ENCODE data around the gene CD151. TPM values are rescaled to one million over a fixed set of nuclear protein-coding genes. Genes with fewer than 3 reads are reported as not detected.
A peak's percentile ranks its signal among the peaks of the same experiment; 100 is the strongest.

The CD151 gene
- total and polyA plus RNA-seq, 2 experiments from 2014 or later, result 248 to 356 TPM

DNA sequence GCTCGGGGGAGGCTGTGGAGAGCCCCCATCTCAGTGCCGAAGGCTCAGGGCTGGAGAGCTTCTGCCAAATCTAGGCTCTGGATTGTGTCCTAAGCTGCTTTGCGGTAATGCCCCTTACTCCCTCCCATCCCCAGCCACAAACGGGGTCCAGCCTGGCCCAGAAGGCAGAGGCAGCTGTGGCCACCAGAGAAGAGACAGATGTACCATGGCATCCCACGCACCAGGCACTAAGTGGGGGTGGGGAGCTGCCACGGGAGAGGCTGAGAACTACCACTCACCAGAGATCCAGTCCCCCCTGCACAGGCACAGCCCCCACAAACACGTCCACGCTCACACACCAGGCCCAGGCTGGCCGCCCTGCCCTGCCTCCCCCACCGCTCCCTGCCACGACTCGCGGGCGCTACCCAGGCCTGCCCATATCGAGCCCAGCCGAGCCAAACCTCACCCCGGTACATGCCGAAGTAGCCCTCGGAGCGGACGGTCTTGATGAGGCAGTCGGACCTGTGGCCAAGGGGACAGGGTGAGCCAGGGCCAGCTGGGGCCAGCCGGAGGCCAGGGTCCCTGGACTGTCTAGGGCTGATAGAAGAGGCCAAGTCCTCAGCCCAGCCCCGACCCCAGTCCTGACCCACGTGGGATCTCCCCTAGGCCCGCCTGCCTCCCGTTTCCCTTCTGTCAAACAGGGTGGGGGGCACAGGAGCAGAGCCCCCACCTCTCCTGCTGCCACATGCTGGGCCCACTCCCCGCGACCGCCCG lies 38.6 kb upstream of the CD151 start:
- Histone ChIP-seq H3K4me3 (no peak overlapping the region), H3K79me2 (peaks cover 6% of the 10 kb centered on the region), H3K9me2 (replicated peaks; ENCODE audit: insufficient read depth) (no peaks in the 10 kb centered on the region), H3K36me3 (replicated peaks; ENCODE audit: insufficient read depth, low read depth) (no peaks in the 10 kb centered on the region), H3K4me1 (ENCODE audit: insufficient read depth) (peaks cover 23% of the 10 kb centered on the region), H3K9me3 (ENCODE audit: low read depth) (no peaks in the 10 kb centered on the region), H3K27ac (no peak overlapping the region), H2AFZ (no peak overlapping the region), H3K4me2 (no peak overlapping the region), H3K27me3 (no peaks in the 10 kb centered on the region), H4K20me1 (ENCODE audit: insufficient read depth, poor library complexity, severe bottlenecking) (no peaks in the 10 kb centered on the region)
- DNase-seq (ENCODE audit: low spot score), result no peak
- WGBS (ENCODE audit: low lambda C conversion rate, missing lambda C conversion rate), result 92% methylated on average over 18 of the region's 31 CpGs
- no peak for TF ChIP-seq EZH2phosphoT487 (IDR thresholded peaks at IDR 0.05; ENCODE audit: low read depth, severe bottlenecking, unreplicated experiment)

DNA sequence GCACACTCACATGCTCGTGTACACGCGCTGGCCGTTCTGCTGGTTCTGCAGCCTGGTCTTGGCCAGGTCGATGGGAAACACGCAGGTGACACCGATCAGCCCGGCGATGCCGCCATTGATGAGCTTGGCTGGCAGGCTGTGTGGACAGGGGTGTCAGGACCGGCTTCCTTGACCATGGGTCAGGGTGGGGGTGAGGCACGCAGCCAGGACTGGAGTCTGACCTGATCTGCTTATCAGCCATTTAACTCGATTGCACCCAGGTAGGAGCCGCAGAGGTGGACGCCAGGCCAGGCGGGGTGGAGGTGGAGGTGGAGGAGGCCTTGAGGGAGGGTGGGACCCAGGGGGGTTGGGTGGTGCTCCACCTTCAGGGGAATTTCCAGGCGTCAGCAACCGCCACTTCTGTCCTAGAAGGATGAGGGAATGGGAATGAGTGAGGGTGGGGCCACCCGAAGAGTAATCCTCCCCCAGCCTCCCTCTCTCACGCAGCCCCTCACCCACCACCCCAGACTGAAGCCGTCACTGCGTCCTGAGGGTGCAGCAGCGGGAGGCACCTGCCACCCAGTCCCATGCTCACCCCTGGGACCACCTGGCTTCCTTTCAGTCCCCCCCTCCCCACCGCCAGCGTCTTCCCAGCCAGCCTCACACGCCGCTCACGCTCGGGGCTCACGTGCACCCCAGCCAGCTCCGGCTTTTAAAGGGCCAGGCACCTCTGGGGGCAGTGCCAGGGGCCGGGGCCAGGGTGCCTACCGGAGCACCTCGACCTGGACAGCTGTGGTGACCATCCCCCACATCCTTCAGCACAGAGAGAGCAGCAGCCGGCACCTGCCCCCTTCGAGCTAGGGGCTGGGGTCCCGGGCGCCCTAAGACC lies 37.8 kb upstream of the CD151 start:
- Histone ChIP-seq H4K20me1 (ENCODE audit: insufficient read depth, poor library complexity, severe bottlenecking) (no peaks in the 10 kb centered on the region), H3K9me3 (ENCODE audit: low read depth) (no peaks in the 10 kb centered on the region), H3K79me2 (peaks cover 6% of the 10 kb centered on the region), H3K4me2 (peak overlapping the region; percentile 90), H3K27ac (peak overlapping the region; percentile 98), H3K27me3 (no peaks in the 10 kb centered on the region), H3K4me1 (ENCODE audit: insufficient read depth) (peaks cover 23% of the 10 kb centered on the region), H3K9me2 (replicated peaks; ENCODE audit: insufficient read depth) (no peaks in the 10 kb centered on the region), H2AFZ (no peak overlapping the region), H3K36me3 (replicated peaks; ENCODE audit: insufficient read depth, low read depth) (no peaks in the 10 kb centered on the region), H3K4me3 (no peak overlapping the region)
- TF ChIP-seq EZH2phosphoT487 (IDR thresholded peaks at IDR 0.05; ENCODE audit: low read depth, severe bottlenecking, unreplicated experiment) (no peak), EZH2 (IDR thresholded peaks at IDR 0.05; ENCODE audit: borderline replicate concordance) (no peak)
- TF ChIP-seq, protein P1, sequence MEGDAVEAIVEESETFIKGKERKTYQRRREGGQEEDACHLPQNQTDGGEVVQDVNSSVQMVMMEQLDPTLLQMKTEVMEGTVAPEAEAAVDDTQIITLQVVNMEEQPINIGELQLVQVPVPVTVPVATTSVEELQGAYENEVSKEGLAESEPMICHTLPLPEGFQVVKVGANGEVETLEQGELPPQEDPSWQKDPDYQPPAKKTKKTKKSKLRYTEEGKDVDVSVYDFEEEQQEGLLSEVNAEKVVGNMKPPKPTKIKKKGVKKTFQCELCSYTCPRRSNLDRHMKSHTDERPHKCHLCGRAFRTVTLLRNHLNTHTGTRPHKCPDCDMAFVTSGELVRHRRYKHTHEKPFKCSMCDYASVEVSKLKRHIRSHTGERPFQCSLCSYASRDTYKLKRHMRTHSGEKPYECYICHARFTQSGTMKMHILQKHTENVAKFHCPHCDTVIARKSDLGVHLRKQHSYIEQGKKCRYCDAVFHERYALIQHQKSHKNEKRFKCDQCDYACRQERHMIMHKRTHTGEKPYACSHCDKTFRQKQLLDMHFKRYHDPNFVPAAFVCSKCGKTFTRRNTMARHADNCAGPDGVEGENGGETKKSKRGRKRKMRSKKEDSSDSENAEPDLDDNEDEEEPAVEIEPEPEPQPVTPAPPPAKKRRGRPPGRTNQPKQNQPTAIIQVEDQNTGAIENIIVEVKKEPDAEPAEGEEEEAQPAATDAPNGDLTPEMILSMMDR (IDR thresholded peaks at IDR 0.05; ENCODE audit: poor library complexity), result no peak
- no peak for DNase-seq (ENCODE audit: low spot score)
- 81% methylated on average over 27 of the region's 38 CpGs for WGBS (ENCODE audit: low lambda C conversion rate, missing lambda C conversion rate)

DNA sequence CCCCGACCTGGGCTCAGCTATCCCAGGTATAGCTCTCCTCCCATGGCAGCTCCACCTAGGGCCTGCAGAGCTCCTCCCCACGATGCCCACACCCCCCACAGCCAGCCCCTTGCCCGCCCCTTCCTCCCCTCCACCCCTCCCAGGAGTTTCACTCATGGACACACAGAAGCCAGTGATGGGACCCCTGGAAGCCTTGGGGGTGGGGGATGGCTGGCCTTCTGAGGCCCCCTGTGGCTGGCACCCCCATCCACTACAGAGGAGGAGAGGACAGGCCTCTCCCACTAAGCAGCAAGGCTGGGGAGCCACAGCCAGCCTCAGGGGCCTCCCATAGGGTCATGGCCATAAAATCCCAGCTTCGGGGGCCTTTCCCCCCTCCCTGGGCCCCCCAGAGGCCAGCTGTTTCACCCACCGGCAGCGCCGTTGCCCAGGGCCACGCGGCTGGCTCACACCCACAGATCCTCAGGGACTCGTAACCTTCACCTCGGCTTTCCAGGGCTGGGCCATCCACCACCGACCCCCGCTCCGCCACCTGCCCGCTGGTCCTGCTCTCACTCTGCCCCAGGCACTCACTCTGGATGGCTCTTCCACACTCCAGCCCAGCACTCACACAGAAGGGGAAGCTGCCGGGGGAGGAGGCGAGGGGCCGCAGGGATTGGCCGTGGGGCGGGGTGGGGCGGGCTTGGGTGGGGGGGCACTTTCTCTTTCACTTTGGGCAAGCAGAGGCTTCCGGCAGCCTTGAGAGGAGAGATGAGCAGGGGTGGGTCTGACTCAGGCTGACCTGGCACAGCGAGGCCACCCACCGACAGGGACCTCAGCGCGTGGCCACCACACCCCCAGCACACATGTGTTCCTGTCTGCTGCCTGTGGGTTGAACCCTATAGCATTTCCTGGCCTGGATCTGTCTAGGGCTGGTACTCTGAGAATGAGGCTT lies 36.9 kb upstream of the CD151 start:
- Histone ChIP-seq H3K36me3 (replicated peaks; ENCODE audit: insufficient read depth, low read depth) (no peaks in the 10 kb centered on the region), H3K9me3 (ENCODE audit: low read depth) (no peaks in the 10 kb centered on the region), H4K20me1 (ENCODE audit: insufficient read depth, poor library complexity, severe bottlenecking) (no peaks in the 10 kb centered on the region), H3K4me1 (ENCODE audit: insufficient read depth) (peaks cover 23% of the 10 kb centered on the region), H3K27me3 (no peaks in the 10 kb centered on the region), H3K79me2 (peaks cover 6% of the 10 kb centered on the region), H2AFZ (no peak overlapping the region), H3K4me3 (peak overlapping the region; percentile 20), H3K9me2 (replicated peaks; ENCODE audit: insufficient read depth) (no peaks in the 10 kb centered on the region), H3K27ac (peak overlapping the region; percentile 98), H3K4me2 (peak overlapping the region; percentile 90)
- peak; percentile 83 for DNase-seq (ENCODE audit: low spot score)
- TF ChIP-seq EZH2 (IDR thresholded peaks at IDR 0.05; ENCODE audit: borderline replicate concordance), result no peak
- TF ChIP-seq, protein P1 (IDR thresholded peaks at IDR 0.05; ENCODE audit: poor library complexity), result no peak
- TF ChIP-seq EZH2phosphoT487 (IDR thresholded peaks at IDR 0.05; ENCODE audit: low read depth, severe bottlenecking, unreplicated experiment), result no peak
- 27% methylated on average over 18 of the region's 26 CpGs for WGBS (ENCODE audit: low lambda C conversion rate, missing lambda C conversion rate)
